VCaP (cell line): ENCODE measurements around the gene GNAO1.

Experiments used
- H3K27ac ChIP-seq: fragments of 450-650 bp; 2 replicates; pipeline ENCODE4 v1.5.1; 2017
- CTCF ChIP-seq: fragments of 450-650 bp; conservative IDR thresholded peaks from 2 replicates; pipeline ENCODE4 v1.5.1; 2017; ENCODE audit warnings: mild to moderate bottlenecking, moderate library complexity

GNAO1 gene

GRCh38 chr16:56206951-56207350, 15.7 kb downstream of the GNAO1 start:
- H3K27ac ChIP-seq: no peak overlapping the region
- TF ChIP-seq CTCF: no peak

GRCh38 chr16:56207421-56207820, 16.1 kb downstream of the GNAO1 start:
- no peak overlapping the region for H3K27ac ChIP-seq
- no peak for TF ChIP-seq CTCF

GRCh38 chr16:56211435-56211981, 20.2 kb downstream of the GNAO1 start:
- H3K27ac ChIP-seq: no peak overlapping the region
- no peak for TF ChIP-seq CTCF

- H3K27ac ChIP-seq: no peak overlapping the region
- TF ChIP-seq CTCF: no peak
Measured at GRCh38 chr16:56212144-56212543, 20.9 kb downstream of the GNAO1 start.

- no peak overlapping the region for H3K27ac ChIP-seq
- no peak for TF ChIP-seq CTCF
Measured at GRCh38 chr16:56221995-56222394, 30.7 kb downstream of the GNAO1 start.

- no peak overlapping the region for H3K27ac ChIP-seq
- TF ChIP-seq CTCF: no peak
Measured at GRCh38 chr16:56222474-56222997, 31.2 kb downstream of the GNAO1 start.

- TF ChIP-seq CTCF: no peak
Measured at GRCh38 chr16:56225017-56225742, 33.9 kb downstream of the GNAO1 start.

More at GRCh38 chr16:56225017-56225742, 33.9 kb downstream of the GNAO1 start:
- H3K27ac ChIP-seq: no peak overlapping the region
